Measurements from ENCODE around the gene ADAMTS9. TPM values are rescaled to one million over a fixed set of nuclear protein-coding genes. Genes with fewer than 3 reads are reported as not detected.

The ADAMTS9 gene
- total and polyA plus RNA-seq, 7 donors = 6.7 to 65.8 (median 16.1) TPM

- no peaks in the 10 kb centered on the region for H3K27me3 ChIP-seq (ENCODE audit: insufficient read depth in 3 of 3, low read length in 2 of 3)
- no peaks in the 10 kb centered on the region for H3K9me3 ChIP-seq
- DNase-seq (no peak), ATAC-seq (no peak)
- no peak overlapping the region for H3K4me3 ChIP-seq
- no peaks in the 10 kb centered on the region for H3K4me1 ChIP-seq
- intact Hi-C loops (cut with DNase I) = loop anchor here in 1 of 2 donors (5.0 kb wide), 1 partner anchor 1232 kb away; no protein-coding TSS in a partner anchor
- TF ChIP-seq, protein P1, sequence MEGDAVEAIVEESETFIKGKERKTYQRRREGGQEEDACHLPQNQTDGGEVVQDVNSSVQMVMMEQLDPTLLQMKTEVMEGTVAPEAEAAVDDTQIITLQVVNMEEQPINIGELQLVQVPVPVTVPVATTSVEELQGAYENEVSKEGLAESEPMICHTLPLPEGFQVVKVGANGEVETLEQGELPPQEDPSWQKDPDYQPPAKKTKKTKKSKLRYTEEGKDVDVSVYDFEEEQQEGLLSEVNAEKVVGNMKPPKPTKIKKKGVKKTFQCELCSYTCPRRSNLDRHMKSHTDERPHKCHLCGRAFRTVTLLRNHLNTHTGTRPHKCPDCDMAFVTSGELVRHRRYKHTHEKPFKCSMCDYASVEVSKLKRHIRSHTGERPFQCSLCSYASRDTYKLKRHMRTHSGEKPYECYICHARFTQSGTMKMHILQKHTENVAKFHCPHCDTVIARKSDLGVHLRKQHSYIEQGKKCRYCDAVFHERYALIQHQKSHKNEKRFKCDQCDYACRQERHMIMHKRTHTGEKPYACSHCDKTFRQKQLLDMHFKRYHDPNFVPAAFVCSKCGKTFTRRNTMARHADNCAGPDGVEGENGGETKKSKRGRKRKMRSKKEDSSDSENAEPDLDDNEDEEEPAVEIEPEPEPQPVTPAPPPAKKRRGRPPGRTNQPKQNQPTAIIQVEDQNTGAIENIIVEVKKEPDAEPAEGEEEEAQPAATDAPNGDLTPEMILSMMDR (IDR thresholded peaks at IDR 0.05) = no peak
- peaks cover 6 to 34% of the 10 kb centered on the region in 2 donors for H3K36me3 ChIP-seq (ENCODE audit: insufficient read depth in 1 of 2, low read depth in 1 of 2)
- 87 to 92% (median 90%) methylated on average over 3 of the region's 3 CpGs for WGBS, 3 donors
- no peak overlapping the region for H3K27ac ChIP-seq
These were observed 172.9 kb downstream of the ADAMTS9 start for GRCh38 chr3:64514889-64515288.

GRCh38 chr3:64509206-64509605, 178.6 kb downstream of the ADAMTS9 start:
- DNase-seq = no peak
- intact Hi-C loops (cut with DNase I) = no loop called here
- no peak for ATAC-seq
- Histone ChIP-seq H3K36me3 (ENCODE audit: insufficient read depth in 1 of 2, low read depth in 1 of 2) (no peaks in the 10 kb centered on the region), H3K27me3 (ENCODE audit: insufficient read depth in 3 of 3, low read length in 2 of 3) (no peaks in the 10 kb centered on the region), H3K4me1 (no peaks in the 10 kb centered on the region), H3K9me3 (no peaks in the 10 kb centered on the region), H3K27ac (no peak overlapping the region), H3K4me3 (no peak overlapping the region)
- 51 to 62% (median 61%) methylated on average over 5 of the region's 5 CpGs for WGBS, 3 donors
- TF ChIP-seq, protein P1 (IDR thresholded peaks at IDR 0.05) = no peak

GRCh38 chr3:64508140-64508539, 179.7 kb downstream of the ADAMTS9 start:
- no peak for ATAC-seq
- no peak for DNase-seq
- 79 to 86% (median 82%) methylated on average over 1 of the region's 1 CpG for WGBS, 3 donors
- TF ChIP-seq, protein P1 (IDR thresholded peaks at IDR 0.05) = no peak
- H3K27me3 ChIP-seq (ENCODE audit: insufficient read depth in 3 of 3, low read length in 2 of 3) = no peaks in the 10 kb centered on the region
- intact Hi-C loops (cut with DNase I) = no loop called here
- no peaks in the 10 kb centered on the region for H3K36me3 ChIP-seq (ENCODE audit: insufficient read depth in 1 of 2, low read depth in 1 of 2)
- no peak overlapping the region for H3K27ac ChIP-seq
- no peak overlapping the region for H3K4me3 ChIP-seq
- no peaks in the 10 kb centered on the region for H3K4me1 ChIP-seq
- H3K9me3 ChIP-seq = no peaks in the 10 kb centered on the region

DNA sequence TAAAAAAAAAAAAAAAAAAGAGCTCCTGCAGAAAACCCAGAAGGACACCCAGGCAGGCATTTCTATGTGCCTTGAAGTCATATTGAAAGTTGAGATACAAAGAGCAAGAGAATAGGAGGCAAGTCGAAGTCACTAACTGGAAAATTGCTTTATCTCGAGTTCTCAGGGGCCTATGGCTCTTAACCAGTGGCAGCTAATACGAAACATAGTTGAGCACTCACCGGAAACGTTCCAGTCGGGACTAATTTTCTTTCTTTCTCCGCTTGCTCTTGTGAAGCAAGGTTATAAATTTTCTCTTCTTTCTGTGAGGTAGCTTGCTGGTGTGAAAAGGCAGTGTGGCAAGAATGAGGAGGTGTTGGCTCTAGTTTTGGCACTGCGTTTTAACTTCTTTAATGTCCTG, 181.5 kb downstream of the ADAMTS9 start:
- DNase-seq (no peak), ATAC-seq (no peak)
- H3K36me3 ChIP-seq (ENCODE audit: insufficient read depth in 1 of 2, low read depth in 1 of 2) = no peaks in the 10 kb centered on the region
- TF ChIP-seq, protein P1 (IDR thresholded peaks at IDR 0.05) = no peak
- intact Hi-C loops (cut with DNase I) = no loop called here
- H3K4me1 ChIP-seq = no peaks in the 10 kb centered on the region
- H3K4me3 ChIP-seq = no peak overlapping the region
- H3K27ac ChIP-seq = no peak overlapping the region
- no peaks in the 10 kb centered on the region for H3K27me3 ChIP-seq (ENCODE audit: insufficient read depth in 3 of 3, low read length in 2 of 3)
- no peaks in the 10 kb centered on the region for H3K9me3 ChIP-seq
- WGBS, 3 donors = 68 to 81% (median 75%) methylated on average over 8 of the region's 8 CpGs

- 61 to 70% (median 61%) methylated on average over 7 of the region's 7 CpGs for WGBS, 3 donors
- ATAC-seq (no peak), DNase-seq (no peak)
- no peak overlapping the region for H3K4me3 ChIP-seq
- no peaks in the 10 kb centered on the region for H3K27me3 ChIP-seq (ENCODE audit: insufficient read depth in 3 of 3, low read length in 2 of 3)
- H3K27ac ChIP-seq = no peak overlapping the region
- intact Hi-C loops (cut with DNase I) = no loop called here
- H3K9me3 ChIP-seq = no peaks in the 10 kb centered on the region
- no peaks in the 10 kb centered on the region for H3K4me1 ChIP-seq
- no peaks in the 10 kb centered on the region for H3K36me3 ChIP-seq (ENCODE audit: insufficient read depth in 1 of 2, low read depth in 1 of 2)
- TF ChIP-seq, protein P1 (IDR thresholded peaks at IDR 0.05) = no peak
These were observed 182.4 kb downstream of the ADAMTS9 start for GRCh38 chr3:64505419-64505818.
